GM19467 (cell line): Measurements from ENCODE around the gene SLC1A7.

Source experiments
- ATAC-seq: cut with Tn5 transposase; IDR thresholded peaks from one replicate; pipeline ENCODE4 v1.9.1; 2021; ENCODE audit warnings: mild to moderate bottlenecking, moderate library complexity; ENCODE audit not compliant: unreplicated experiment

The SLC1A7 gene

DNA sequence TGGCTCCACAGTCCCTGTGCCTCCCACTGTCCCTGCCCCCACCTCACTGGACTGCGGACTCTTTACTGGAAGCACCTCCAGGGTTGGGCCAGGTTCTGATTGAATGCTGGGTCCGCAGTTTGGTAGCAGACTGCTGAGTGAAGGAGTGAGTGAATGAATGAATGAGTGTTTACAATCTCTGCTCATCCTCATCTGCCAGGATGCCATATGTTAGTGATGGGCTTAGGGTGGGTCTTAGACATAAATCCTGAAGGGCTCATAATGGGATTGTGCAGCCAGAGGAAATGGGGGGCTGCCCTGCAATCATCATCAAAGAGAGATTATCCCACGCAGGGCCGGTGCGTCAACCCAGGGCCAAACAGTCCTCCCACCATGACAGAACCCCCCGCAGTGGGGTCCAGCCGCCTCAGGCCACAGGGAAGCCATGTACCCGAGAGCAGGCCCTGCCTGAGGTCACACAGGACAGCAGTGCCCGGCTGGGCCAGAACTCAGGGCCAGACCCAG is 26.1 kb downstream of the SLC1A7 start:
- no peak for ATAC-seq

DNA sequence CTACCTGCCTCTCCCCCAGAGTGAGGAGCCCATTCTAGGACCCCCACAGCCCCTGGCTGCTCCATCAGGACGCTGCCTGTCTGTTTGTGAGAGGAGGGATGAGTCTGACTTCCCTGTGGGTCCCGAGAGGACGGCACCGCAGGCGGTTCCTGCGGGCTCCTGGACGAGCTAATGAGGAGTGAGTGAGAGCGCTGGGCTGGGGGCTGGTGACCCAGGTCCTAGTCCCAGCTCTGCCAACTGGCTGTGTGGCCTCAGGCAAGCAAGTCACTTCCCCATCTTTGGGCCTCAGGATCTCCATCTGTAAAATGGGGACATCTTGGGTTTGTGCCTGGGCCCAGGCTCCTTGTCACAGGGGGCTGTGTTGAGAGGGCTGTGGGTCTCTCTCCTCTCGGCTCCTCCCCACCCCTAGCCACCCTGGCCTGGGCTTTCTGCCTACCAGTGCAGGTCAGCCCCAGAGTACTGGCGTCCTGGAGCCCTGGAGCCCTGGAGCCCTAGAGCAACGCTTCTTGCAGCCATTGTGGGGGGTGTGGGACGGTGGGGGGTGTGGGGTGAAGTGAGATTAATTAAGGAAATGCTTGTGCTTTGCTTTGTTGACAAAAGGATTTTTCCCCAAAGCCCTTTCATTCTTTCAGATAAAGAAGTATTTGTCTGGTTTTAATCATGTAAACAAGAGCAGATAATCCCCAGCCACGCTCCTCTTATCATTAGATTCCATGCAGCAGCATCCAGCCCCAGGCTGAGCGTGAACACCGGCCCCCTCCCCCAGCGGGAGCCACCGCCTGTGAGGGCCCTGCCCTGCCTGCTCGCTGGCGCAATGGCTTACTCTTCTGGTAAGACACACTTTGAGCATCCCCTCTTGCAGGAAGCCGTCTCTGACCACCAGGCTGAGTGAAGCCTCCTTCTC is 26.8 kb downstream of the SLC1A7 start:
- ATAC-seq, result no peak

DNA sequence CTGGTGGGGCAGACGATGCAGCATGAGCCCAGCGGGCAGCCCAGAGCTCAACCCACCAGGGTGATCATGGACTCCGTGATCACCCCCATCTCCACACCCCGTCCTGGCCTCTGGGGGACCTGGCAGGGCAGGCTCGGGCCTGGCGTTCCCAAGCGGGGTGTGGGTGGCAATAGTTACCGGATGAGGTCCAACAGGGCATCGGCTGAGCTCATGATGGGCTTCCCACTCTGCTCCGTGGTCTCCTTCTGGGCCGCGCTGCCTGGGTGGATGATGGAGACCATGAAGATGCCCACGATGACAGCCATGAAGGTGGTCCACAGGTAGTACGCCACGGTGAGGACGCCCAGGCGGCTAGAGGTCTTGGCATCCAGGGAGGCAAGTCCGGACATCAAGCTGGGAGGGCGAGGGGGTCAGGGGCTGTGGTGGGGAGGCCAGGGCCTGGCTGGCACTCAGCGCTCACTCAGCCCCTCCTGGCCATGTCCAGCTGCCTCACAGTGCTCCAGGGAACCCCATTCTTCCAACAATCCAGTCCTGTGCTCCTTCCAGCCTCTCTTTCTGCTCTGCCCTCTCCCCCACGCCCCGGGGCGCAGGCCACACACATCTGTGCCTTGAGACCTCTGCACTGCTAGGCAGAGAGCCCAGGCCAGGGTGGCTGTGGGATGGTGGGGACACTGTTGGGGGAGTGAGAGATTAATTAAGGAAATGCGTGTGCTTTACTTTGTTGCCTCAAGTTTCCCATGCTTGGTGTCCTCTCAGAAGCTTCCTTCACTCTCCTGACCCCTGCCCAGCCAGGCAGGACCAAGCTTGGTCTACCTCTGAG is 27.6 kb downstream of the SLC1A7 start:
- no peak for ATAC-seq

DNA sequence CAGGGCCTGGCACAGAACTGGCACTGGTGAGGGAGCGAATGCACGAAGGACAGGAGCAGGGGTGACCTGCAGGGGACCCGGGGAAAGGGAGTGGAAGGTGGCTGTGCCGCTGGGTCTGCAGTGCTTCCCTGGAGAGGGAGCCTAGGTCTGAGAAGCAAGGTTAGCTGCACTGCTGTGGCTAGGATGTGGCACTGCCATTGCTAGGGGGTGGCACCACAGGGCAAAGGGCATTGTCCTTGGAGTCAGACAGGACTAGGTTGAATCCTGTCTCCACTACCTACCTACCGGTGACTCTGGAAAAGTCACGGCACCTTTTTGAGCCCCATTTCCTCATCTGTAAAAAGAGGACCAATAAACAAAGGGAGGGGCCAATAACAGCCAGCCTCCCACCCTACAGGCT is 28.3 kb downstream of the SLC1A7 start:
- ATAC-seq, result no peak

DNA sequence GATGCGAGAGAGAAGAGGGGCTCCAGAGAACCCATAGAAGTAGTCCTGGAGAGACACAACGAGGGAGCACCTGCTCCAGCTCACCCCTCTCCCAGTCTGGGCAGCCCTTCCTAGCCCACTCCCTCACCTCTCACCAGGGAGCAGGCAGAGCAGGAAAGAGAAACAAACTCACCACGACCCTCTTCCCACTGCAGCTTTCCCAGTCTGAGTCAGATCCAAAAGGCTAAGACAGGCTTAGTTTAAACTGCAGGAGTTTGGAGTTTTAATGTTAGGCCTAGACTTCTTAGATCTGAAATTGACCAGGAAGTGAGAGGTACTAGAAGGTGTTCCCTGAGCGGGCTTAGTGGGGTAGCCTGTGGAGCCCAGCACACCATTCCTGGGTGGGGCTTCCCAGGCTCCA is 29.6 kb downstream of the SLC1A7 start:
- ATAC-seq, result no peak

DNA sequence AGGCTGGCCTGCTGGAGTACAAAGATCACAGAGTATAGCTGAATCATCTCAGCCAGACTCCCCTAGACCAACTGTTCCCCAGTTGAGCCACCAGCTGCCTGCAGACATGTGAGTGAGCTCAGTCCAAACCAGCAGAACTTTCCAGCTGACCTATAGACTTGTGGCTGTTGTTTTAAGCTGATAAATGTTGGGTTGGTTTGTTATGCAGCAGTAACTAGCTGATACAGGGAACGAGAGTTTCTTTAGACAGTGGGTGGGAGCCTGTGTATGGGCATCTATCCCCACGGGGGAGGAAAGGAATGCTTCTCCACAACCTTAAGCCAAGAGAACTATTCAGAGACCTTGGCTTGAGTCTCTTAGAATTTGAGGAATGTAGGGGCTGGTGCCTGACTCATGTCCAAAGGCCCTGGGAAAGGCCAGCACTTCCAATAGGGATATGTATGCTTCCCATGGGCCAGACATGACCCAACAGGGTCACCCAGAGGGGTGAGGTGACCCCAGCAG is 30.1 kb downstream of the SLC1A7 start:
- ATAC-seq, result no peak

DNA sequence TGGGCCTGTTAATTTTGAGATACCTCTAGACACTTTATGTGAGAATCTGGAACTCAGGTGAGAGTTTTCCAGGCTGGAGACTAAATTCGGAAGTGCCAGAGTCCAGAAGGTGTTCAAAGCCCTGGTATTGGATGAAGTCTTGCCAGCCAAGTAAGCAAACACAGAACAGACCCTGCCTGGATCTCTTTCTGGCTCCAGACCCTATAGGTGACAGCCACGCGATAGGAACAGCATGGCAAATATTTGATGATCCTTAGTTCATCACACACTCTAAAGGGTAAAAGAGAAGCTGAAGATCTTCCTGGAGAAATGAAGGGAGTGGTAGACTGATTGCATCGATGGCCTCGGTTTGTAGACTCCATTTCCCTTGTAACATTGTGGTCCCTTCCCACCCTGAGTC is 30.7 kb downstream of the SLC1A7 start:
- ATAC-seq, result no peak

DNA sequence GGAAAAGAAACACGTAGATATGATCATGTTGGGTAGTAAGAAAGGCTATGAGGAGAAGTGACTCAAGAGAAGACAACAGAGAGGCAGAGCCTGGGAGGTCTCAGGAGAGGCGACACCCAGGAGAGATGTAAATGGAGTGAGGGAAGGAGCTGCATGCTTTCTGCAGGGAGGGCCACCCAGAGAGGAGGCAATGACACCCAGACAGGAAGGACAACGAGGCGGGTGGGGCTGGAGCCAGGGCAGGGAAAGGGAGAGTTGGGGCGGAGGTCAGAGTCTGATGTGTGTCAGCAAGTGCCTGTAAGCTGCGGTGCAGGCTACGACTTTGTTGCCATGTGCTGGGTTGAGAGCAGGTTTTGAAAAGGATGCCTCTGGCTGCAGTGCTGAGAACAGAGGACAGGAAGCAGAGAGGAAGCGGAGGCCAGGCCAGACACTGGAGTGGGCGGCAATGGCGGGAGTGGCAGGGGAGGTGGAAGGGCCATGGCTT is 31.3 kb downstream of the SLC1A7 start:
- no peak for ATAC-seq

DNA sequence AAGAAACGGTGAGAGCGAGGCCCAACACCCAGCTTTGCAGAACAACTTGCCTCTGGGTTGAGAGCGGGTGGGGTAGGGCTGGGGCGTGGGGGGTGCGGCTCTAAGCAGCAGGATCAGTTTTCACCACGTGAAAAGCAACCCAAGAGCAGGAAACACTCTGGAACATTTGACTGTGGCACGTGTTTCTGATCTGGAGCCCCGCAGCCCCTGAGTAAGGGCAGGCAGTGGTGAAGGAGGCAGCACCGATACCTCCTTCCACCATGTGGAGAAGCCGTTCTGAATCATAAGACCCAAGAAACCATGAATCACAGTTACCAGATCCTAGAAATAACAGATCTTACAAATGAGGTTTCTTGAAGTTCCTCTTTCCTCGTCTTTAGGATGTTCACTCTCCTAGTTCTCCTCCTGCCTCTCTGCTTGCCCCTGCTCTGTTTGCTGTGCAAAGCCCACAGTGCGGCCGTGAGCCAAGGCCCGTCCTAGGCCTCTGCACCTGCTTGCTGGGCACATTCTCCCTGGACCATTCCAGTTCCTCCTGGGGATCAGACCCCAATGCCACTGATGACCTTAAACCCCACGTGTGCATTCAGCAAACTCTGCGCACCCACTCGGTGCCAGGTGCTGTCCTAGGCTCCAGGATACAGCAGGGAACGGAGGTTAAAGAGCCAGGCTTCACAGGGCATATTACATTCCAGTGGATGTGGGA is 31.9 kb downstream of the SLC1A7 start:
- no peak for ATAC-seq

DNA sequence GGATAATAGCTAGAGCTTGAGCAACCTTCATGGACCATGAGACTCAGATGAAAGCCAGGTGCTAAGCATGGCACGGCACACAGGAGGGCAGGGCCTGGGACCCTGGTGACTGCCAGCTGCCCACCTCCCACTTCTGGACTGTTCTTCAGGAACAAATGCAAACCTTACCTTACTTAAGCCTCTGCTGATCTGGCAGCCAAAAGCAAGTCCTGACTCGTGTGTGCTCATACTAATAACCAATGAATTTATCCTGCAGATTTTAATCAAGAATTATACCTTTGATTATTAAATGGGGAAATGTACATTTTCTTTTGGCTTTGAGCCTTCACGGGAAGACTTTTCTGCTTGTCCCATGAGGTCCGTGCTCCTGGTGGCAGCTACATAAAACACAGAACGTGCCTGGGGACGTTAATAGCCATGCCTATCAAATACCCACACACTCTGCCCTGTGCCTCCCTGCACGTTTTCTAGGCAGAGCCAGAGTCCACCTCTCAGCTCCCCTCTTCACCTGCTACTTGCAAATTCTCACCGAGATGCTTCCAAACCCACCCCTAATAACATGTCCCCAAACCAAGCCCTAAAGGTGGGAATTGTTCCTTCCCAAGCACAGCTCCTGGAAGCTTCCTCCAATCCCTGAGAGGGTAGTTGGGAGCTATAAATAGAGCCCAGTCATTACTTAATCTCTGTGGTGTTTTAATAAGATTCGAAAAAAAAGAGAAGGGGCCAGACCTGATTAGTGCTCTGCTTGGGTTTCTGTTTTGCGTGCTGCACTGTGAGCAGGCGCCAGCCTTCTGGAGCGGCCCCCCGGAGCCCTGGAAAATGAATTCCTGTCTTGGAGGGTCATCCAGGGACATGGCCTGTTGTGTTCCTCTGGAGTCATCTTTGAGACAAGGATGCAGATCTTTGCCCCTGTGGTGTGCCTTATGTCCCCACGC is 33.5 kb downstream of the SLC1A7 start:
- ATAC-seq, result no peak

DNA sequence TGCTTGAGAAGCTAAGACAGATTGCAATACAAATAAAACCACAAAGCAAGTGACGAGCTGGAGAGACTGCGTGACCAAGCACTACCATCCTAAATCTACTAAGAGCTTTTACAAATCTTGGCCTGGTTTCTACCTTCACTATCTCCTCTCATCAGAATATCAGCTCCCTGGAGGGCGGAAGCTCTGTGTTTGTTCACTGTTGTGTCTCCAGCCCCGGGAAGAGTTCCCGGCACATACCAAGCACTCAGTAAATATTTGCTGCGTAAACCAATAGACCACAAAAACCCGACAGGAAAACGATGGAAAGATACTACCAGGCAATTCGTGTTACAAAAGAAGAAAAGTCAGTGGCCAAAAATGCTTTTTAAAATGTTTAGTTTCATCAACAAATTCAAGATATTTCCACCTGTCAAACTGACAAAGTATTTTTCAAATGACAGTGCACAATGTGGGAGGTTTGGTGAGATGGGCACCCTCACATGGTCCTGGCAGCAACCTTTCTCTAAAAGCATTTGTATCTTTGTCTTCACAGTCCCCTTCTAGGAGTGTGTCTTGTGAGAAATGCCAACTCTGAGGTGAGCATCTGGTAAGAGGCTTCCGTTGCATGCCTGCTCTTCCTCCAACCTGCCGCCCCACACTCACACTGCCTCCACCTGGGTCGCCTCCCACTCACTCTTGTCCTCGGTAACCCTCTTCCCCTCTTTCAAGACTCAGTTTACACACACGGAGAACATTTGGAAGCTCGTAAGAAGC is 34.7 kb downstream of the SLC1A7 start:
- ATAC-seq, result no peak

DNA sequence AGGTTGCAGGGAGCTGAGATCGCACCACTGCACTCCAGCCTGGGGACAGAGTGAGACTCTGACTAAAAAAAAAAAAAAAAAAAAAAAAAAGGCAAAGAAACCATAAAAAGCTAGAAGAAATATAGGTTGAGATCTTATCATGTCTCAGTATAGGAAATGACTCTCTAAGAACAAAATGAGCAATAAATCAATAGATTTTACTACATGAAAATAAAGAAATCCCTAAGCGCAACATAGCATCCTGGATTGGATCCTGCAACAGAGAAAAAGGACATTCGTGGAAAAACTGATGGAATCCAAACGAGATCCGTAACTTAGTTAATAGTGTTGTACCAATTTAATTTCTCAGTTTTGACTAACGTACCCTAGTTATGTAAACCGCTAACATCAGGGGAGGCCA is 35.3 kb downstream of the SLC1A7 start:
- ATAC-seq, result no peak

DNA sequence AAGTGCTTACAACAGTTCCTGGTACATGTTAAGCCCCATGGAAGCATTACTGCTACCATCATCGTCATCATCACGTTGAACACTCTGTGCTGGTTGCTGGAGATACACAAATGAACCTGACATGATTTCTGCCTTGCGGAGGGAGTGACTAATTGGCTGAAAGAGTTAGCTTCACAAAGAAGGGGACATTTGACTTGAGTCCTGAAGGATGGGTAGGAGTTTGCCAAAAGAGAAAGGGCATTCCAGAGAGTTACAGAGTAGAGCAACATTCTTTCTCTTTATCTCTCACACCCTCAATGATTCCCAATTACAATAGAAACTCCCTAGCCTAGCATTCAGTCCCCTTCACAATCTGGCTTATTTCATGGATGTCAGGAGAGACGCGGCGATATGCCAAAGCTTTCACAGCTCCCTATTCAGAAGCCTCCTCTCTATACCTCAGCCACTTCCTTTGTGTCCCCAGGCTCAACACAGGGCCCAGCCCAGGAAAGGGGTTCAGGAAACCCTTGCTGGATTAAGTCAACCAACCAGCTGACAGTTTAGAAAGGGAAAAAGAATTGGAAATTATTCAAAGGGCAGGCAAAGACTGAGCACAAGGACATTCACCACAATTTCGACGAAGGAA is 38.0 kb downstream of the SLC1A7 start:
- no peak for ATAC-seq

DNA sequence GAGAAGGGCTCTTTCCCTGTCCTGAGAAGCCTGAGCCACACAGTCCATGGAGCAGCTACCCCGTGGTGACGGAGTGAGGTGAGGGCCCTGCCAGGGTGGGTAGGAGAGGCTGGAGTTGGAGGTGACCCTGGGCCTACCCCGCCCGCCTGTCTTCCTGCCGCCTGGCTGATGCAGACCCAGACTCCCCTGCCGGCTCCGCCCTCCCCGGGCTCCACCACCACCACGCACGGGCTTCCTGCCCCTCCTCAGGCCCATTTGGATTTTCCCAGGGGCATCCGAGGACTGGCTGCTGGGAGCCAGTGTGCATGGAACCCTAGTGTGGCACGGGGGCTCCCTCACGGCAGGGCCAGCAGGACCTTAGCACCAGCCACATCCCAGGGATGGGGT is 47.9 kb downstream of the SLC1A7 start:
- no peak for ATAC-seq

DNA sequence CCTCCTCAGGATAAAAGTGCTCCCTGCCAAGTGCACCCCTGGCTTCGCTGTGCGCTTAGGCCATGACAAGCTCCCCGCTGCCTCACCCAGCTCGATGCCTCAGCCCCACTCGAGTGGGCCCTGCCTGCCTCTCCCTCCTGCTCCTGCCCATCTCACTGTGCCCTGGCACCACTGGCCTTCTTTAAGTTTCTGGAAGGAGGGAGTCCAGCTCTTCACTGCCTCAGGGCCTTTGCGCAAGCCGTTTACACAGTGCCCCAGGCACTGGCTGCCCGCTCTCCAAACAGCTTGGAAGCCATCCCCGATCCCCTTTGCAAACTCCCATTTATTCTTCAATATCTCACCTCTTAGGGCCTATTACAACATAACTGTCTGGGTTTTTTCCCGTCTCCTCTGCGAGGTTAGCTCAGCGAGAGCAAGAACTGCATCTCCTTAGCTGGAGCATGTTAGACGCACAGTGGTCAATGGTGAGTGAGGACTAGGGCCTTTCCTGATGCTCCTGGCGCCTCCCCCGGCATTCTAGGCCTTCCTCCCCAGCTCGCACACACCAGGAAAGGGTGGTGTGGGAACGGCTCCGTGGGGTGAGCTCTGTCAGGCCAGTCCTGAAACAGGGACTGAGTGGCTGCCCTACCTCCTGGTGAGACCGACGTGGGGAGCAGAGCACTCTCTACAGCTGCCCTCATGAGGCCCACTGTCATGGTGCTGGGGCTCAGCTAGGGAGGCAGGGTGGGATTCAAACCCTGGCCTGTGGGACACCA is 48.5 kb downstream of the SLC1A7 start:
- ATAC-seq, result no peak

DNA sequence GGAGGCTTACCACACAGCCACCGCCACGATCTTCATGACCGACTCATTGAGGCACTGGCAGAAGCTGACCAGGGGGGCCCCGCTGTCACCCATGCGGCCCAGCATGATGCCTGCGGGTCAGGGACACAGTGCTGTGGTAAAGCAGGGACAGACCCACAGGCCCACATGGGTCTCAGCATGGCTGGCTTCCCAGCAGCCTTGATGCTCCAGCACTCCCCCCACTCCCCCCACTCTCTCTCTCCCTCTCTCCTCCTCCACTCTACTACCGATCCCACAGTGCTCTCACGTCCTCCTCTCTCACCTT is 49.0 kb downstream of the SLC1A7 start:
- ATAC-seq, result no peak

DNA sequence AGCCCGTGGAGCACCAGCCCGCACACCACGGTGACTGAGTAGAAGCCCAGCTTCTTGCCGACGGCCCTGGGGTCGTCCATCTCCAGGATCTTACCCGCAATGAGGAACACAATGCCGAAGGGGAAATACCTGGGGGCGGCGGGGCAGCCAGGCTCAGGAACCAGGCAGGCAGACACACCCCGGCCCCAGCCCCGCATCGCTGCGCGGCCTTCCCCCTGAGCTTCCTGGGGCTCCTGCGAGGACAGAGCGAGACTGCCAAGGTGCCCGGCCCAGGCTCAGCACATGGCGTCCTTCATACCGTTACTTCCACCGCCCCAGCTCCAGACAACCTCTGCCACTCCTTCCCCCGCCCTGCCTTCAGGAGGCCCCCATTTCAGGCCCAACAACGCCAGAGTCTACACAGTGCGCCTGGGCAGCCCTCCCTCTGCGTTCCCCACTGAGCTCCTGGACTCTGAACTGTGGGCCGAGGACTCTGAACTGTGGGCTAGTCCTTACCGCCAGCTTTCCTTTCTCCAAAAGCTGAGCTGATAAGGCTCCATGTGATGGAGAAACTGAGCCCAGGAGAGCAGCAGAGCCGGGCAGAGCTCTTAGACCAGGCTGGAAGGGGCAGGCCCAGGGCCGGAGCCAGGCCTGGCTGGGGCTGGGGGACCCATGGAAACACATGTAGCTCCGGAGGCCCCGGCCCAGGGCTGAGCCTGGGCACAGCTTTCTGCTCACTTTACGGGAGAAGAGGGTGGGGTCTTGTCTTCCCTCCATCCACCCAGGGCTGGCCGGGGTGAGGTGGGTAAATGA is 49.6 kb downstream of the SLC1A7 start:
- no peak for ATAC-seq
